ENCODE results near the gene PCDHB5. TPM values are rescaled to one million over a fixed set of nuclear protein-coding genes. Genes with fewer than 3 reads are reported as not detected.
A peak's percentile ranks its signal among the peaks of the same experiment; 100 is the strongest.
"Not testable (repeated sequence)": the region's sequence is repeated elsewhere in the genome, so short reads cannot be mapped to it uniquely, and the experiment has no call there.

PCDHB5 gene
- 1.5 TPM for polyA plus RNA-seq (2013, experiment 1 of 2; ENCODE audit: insufficient read length)
- 1.4 TPM for polyA plus RNA-seq (2013, experiment 2 of 2; ENCODE audit: insufficient read length)

- peak; percentile 19 for DNase-seq
These were observed at the start of gene PCDHB5 for GRCh38 chr5:141135030-141135717. PCDHB5 (plus strand) TSS chr5:141135206; CDS start chr5:141135435, 229 bp downstream.

GRCh38 chr5:141094481-141095262 is 40.3 kb upstream of the PCDHB5 start, which contains the start of gene PCDHB2:
PCDHB2 (plus strand) TSS chr5:141094615; CDS start chr5:141094791, 176 bp downstream.
- DNase-seq, result peak; percentile 68

DNA sequence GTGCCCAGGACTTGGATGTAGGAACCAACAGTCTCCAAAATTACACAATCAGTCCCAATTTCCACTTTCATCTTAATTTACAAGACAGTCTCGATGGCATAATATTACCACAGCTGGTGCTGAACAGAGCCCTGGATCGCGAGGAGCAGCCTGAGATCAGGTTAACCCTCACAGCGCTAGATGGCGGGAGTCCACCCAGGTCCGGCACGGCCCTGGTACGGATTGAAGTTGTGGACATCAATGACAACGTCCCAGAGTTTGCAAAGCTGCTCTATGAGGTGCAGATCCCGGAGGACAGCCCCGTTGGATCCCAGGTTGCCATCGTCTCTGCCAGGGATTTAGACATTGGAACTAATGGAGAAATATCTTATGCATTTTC is 39.8 kb upstream of the PCDHB5 start:
- DNase-seq, result no peak

DNA sequence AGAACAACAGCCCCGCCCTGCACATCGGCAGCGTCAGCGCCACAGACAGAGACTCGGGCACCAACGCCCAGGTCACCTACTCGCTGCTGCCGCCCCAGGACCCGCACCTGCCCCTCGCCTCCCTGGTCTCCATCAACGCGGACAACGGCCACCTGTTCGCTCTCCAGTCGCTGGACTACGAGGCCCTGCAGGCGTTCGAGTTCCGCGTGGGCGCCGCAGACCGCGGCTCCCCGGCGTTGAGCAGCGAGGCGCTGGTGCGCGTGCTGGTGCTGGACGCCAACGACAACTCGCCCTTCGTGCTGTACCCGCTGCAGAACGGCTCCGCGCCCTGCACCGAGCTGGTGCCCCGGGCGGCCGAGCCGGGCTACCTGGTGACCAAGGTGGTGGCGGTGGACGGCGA is 38.8 kb upstream of the PCDHB5 start:
- DNase-seq, result not testable (repeated sequence)

- DNase-seq, result not testable (repeated sequence)
These were observed 38.4 kb upstream of the PCDHB5 start for GRCh38 chr5:141096586-141096985.

DNA sequence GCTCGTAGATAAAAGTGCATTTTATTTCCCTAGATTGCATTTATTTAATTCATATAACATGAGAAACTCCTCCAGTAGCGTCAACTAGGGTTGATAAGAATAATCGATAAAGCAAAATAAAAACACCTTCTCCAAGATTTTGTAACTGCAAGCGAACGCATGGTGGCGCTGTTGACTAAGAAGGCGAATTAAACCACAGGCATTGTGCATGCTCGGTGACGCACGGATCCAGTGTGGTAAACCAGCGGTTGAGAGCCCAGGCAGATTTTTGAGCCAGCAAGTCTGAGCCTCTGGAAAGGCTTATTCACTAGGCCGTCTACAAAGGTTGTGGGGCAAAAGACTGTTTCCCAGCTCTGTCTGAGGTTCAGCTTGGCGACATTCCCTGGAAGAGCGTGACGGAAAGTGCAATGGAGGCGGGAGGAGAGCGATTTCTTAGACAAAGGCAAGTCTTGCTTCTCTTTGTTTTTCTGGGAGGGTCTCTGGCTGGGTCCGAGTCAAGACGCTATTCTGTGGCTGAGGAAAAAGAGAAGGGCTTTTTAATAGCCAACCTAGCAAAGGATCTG is 34.7 kb upstream of the PCDHB5 start, which contains the start of gene PCDHB3:
Gene PCDHB3, plus strand, starts transcription at position 231 of the 563 bp plus-strand sequence. Its CDS starts 177 bp downstream, at position 408.
- DNase-seq, result peak; percentile 32

DNA sequence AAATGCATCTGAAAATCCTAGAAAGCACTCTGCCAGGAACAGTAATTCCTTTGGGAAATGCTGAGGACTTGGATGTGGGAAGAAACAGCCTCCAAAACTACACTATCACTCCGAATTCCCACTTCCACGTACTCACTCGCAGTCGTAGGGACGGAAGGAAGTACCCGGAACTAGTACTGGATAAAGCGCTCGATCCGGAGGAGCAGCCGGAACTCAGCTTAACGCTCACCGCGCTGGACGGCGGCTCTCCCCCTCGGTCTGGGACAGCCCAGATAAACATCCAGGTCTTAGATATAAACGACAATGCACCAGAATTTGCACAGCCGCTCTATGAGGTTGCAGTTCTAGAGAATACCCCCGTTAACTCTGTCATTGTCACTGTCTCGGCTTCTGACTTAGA is 33.9 kb upstream of the PCDHB5 start:
- DNase-seq, result no peak

DNA sequence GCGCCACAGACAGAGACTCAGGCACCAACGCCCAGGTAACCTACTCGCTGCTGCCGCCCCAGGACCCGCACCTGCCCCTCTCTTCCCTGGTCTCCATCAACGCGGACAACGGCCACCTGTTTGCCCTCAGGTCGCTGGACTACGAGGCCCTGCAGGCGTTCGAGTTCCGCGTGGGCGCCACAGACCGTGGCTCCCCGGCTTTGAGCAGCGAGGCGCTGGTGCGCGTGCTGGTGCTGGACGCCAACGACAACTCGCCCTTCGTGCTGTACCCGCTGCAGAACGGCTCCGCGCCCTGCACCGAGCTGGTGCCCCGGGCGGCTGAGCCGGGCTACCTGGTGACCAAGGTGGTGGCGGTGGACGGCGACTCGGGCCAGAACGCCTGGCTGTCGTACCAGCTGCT is 32.9 kb upstream of the PCDHB5 start:
- DNase-seq, result not testable (repeated sequence)

DNA sequence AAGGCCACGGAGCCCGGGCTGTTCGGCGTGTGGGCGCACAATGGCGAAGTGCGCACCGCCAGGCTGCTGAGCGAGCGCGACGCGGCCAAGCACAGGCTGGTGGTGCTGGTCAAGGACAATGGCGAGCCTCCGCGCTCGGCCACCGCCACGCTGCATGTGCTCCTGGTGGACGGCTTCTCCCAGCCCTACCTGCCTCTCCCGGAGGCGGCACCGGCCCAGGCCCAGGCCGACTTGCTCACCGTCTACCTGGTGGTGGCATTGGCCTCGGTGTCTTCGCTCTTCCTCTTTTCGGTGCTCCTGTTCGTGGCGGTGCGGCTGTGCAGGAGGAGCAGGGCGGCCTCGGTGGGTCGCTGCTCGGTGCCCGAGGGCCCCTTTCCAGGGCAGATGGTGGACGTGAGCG is 32.5 kb upstream of the PCDHB5 start:
- not testable (repeated sequence) for DNase-seq

DNA sequence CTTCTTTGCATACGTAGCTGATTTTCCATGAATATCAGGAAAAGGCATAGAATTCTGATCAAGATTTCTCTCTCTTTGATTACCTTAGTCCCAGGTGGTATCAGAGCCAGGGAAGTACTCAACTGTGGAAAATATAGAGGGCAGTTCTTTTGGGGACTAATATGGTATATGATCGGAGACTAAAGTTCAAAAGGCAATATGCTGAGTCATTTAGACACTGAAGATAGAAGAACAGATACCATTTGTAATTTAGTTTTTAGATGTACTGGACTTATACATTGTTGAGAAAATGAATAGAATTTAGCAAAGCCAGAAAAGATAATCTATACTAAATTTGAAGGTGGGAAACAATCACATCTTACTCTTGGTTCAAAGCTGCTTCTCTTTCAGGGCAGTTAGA is 29.7 kb upstream of the PCDHB5 start:
- no peak for DNase-seq

DNA sequence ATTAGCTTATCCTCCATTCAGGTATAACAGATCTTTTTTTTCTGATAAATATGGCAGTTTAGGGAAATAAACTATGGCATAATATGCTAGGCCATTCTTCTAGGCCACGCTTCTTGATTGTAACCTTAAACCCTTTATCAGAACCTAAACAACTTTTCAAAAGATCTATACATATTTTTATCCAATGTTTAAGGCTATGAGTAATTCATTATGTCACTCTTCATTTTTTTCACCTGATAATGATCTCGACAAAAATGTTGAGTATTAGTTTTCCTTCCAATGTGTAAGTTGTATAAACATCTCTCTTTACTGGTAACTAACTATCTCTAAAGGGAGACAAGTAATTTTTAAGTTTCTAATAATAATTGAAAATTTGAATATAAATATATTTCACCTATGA is 15.8 kb upstream of the PCDHB5 start:
- DNase-seq, result no peak

DNA sequence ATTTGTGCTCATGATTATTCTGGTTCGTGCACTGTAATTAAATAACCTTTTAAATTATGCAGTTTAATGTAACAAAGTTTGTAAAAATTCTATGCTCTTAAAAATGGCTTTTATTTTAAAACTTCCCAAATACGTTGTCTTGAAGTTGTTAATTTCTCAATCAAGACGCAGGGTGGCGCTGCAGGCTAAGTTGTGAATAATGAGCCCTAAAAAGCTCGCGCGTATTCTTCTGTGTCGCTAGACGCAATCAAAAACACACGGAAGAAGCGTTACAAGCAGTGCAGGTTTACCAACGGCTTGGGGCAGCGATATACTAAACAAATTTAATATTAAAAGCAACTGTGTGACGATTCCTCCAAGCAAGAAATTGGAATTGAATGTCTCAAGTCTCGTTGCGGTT is 13.4 kb upstream of the PCDHB5 start, which contains the start of gene PCDHB4:
Gene PCDHB4, plus strand, starts transcription at position 256 of the 400 bp plus-strand sequence. CDS start 181 bp downstream, outside the sequence.
- DNase-seq, result no peak

GRCh38 chr5:141121985-141122384 is 13.0 kb upstream of the PCDHB5 start:
- no peak for DNase-seq

DNA sequence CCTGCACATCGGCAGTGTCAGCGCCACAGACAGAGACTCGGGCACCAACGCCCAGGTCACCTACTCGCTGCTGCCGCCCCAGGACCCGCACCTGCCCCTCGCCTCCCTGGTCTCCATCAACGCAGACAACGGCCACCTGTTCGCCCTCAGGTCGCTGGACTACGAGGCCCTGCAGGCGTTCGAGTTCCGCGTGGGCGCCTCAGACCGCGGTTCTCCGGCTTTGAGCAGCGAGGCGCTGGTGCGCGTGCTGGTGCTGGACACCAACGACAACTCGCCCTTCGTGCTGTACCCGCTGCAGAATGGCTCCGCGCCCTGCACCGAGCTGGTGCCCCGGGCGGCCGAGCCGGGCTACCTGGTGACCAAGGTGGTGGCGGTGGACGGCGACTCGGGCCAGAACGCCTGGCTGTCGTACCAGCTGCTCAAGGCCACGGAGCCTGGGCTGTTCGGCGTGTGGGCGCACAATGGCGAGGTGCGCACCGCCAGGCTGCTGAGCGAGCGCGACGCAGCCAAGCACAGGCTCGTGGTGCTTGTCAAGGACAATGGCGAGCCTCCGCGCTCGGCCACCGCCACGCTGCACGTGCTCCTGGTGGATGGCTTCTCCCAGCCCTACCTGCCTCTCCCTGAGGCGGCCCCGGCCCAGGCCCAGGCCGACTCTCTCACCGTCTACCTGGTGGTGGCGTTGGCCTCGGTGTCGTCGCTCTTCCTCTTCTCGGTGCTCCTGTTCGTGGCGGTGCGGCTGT is 11.4 kb upstream of the PCDHB5 start:
- DNase-seq, result not testable (repeated sequence)

GRCh38 chr5:141127305-141127704 is 7.7 kb upstream of the PCDHB5 start:
- no peak for DNase-seq

GRCh38 chr5:141135718-141136266 is 786 bp downstream of the PCDHB5 start:
- no peak for DNase-seq

- DNase-seq, result not testable (repeated sequence)
These were observed 2.3 kb downstream of the PCDHB5 start for GRCh38 chr5:141137346-141137745.

DNA sequence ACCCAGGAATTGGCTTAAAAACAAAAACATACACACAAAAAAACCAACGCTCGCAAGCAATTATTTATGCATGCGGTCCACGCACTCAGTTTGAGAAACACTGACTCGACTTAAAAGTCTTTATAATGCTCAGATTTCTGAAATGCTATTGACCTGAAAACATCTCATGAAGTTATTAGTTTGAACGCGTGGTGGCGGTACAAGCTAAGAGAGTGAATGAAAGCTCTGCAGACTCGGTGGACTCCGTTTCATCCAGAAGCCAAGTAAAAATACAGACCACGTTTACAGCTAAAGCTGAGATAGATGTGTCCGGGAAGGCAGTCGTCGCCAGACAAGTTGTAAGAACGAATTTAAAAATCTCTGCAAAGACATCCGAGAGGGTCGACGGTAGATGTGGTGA is 14.8 kb downstream of the PCDHB5 start, which contains the start of gene PCDHB6:
Gene PCDHB6, plus strand, starts transcription at position 246 of the 400 bp plus-strand sequence. CDS start 201 bp downstream, outside the sequence.
- peak; percentile 6 for DNase-seq

- no peak for DNase-seq
These were observed 15.4 kb downstream of the PCDHB5 start for GRCh38 chr5:141150224-141150992.

DNA sequence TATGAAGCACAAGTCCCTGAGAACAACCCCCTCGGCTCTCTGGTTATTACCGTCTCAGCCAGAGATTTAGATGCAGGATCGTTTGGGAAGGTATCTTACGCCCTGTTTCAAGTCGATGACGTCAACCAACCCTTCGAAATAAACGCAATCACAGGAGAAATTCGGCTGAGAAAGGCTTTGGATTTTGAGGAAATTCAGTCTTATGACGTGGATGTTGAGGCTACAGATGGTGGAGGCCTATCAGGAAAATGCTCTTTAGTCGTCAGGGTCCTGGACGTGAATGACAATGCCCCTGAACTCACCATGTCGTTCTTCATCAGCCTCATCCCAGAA is 16.0 kb downstream of the PCDHB5 start:
- no peak for DNase-seq

GRCh38 chr5:141151632-141152031 is 16.6 kb downstream of the PCDHB5 start:
- not testable (repeated sequence) for DNase-seq
